Islet of Langerhans (tissue), 1 donor: ENCODE results near the gene SOX15.

Experiments used
- FAIRE-seq: peaks from one replicate; lab custom pipeline; 2011; peaks lifted over from hg19 to GRCh38; lab: Jason Lieb, UNC

Gene SOX15

GRCh38 chr17:7577327-7578199 is 12.3 kb downstream of the SOX15 start:
- FAIRE-seq: no peak

GRCh38 chr17:7576432-7576937 is 13.4 kb downstream of the SOX15 start:
- no peak for FAIRE-seq

- no peak for FAIRE-seq
Measured at GRCh38 chr17:7575959-7576358, 13.9 kb downstream of the SOX15 start.

GRCh38 chr17:7575481-7575883 is 14.4 kb downstream of the SOX15 start:
- no peak for FAIRE-seq

DNA sequence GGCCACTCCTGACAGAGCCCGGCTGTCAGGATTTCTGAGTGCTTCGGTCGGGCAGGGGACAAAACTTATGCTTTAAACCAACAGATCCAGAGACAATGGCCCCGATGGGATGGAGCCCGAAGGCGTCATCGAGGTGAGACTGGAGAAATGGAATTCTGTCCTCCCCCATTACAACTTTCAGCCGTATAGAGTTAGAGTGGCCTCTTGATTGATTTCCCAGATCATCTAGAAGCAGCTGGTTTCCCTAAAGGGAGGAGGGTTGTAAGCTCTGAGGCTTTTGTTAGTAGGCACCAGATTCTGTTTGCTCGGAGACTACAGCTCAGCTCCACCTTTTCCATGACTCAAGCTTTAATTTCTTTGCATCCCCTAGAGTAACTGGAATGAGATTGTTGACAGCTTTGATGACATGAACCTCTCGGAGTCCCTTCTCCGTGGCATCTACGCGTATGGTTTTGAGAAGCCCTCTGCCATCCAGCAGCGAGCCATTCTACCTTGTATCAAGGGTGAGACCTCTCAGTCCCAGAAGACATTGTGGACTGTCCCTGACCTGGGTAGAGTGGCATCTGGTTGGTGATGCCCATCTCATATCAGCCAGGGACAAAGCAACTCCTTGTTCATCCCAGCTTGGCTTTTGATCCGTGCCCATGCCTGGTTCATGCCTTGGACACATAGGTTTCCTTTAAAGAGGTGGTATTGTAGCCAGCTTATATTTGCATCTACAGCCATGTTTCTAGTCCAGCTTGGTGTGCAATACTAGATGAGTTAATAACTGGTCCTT is 15.5 kb downstream of the SOX15 start:
- no peak for FAIRE-seq

GRCh38 chr17:7573324-7574080 is 16.4 kb downstream of the SOX15 start:
- no peak for FAIRE-seq

- no peak for FAIRE-seq
Measured at GRCh38 chr17:7572588-7573323, 17.1 kb downstream of the SOX15 start.

DNA sequence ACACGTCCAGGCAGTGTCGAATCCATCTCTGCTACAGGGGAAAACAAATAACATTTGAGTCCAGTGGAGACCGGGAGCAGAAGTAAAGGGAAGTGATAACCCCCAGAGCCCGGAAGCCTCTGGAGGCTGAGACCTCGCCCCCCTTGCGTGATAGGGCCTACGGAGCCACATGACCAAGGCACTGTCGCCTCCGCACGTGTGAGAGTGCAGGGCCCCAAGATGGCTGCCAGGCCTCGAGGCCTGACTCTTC is 17.6 kb downstream of the SOX15 start:
- FAIRE-seq: peak; percentile 86

DNA sequence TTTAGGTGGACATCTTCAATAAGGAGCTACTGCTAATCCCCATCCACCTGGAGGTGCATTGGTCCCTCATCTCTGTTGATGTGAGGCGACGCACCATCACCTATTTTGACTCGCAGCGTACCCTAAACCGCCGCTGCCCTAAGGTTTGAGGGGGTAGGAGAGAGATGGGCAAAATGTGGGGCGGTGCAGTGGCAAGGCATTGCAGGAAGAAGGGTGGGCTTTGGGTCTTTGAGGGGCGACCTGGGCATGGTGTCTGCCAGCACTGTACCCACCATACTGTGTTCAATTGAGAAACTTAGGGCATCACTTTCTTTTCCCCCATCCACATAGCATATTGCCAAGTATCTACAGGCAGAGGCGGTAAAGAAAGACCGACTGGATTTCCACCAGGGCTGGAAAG is 19.5 kb downstream of the SOX15 start:
- no peak for FAIRE-seq

GRCh38 chr17:7569571-7569970 is 20.3 kb downstream of the SOX15 start:
- no peak for FAIRE-seq

- no peak for FAIRE-seq
Measured at GRCh38 chr17:7563115-7563869, 26.6 kb downstream of the SOX15 start.

DNA sequence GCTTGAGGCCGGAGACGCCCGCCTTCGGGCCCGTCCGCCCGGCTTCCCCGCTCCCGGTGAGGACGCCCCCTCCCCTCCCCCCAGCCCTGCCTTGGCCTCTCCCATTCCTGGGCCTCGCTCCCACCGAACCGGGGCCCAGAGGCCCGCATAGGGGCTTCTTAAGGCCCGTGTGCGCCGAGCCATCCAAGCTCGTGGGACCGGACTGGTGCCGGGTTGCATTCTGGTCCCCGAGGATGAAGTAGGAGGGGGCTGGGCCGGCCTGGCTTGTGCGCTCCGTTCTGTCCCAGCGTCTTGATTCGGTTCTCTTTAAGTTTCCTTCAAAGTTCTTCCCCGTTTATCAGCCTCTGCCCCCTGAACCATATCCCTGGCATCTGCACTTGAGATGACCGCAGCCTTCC is 27.7 kb downstream of the SOX15 start:
- FAIRE-seq: no peak

GRCh38 chr17:7561589-7562207 is 28.2 kb downstream of the SOX15 start, which contains the start of gene SENP3:
Gene SENP3 (plus strand): TSS chr17:7561919. CDS start chr17:7563077, 1,158 bp downstream.
- no peak for FAIRE-seq

DNA sequence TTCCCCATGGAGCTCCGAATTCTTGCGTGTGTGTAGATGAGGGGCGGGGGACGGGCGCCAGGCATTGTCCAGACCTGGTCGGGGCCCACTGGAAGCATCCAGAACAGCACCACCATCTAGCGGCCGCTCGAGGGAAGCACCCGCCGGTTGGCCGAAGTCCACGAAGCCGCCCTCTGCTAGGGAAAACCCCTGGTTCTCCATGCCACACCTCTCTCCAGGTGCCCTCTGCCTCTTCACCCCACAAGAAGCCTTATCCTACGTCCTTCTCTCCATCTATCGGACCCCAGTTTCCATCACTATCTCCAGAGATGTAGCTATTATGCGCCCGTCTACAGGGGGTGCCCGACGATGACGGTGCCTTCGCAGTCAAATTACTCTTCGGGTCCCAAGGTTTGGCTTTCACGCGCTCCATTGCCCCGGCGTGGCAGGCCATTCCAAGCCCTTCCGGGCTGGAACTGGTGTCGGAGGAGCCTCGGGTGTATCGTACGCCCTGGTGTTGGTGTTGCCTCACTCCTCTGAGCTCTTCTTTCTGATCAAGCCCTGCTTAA is 28.8 kb downstream of the SOX15 start:
- no peak for FAIRE-seq

DNA sequence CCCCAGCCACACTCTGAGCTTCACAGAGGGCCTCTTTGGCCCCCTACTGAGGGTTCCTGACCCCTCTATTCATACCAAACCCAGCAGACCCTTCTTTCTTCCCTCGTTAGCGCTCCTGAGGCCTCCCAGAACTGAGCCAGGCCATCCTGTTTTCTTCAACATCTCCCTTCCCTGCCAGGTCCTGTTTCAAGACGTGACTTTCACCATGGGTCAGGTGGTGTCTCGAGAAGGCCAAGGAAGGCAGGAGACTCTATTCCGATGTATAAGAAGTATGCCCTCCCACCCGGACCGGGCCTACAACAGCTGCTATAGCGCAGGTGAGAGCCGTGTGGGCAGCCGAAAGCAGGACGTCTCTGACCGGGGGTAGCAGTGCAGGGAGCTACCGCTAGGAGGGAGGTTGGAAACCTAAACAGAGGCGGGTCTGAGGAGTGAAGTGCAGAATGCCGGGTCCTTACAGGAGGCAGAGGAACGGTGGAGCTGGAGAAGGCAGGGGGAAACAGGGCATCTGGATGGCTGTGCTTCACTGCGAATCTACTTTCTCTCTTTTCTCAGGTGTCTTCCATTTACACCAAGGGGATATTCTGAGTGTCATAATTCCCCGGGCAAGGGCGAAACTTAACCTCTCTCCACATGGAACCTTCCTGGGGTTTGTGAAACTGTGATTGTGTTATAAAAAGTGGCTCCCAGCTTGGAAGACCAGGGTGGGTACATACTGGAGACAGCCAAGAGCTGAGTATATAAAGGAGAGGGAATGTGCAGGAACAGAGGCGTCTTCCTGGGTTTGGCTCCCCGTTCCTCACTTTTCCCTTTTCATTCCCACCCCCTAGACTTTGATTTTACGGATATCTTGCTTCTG is 29.5 kb downstream of the SOX15 start:
- FAIRE-seq: no peak

DNA sequence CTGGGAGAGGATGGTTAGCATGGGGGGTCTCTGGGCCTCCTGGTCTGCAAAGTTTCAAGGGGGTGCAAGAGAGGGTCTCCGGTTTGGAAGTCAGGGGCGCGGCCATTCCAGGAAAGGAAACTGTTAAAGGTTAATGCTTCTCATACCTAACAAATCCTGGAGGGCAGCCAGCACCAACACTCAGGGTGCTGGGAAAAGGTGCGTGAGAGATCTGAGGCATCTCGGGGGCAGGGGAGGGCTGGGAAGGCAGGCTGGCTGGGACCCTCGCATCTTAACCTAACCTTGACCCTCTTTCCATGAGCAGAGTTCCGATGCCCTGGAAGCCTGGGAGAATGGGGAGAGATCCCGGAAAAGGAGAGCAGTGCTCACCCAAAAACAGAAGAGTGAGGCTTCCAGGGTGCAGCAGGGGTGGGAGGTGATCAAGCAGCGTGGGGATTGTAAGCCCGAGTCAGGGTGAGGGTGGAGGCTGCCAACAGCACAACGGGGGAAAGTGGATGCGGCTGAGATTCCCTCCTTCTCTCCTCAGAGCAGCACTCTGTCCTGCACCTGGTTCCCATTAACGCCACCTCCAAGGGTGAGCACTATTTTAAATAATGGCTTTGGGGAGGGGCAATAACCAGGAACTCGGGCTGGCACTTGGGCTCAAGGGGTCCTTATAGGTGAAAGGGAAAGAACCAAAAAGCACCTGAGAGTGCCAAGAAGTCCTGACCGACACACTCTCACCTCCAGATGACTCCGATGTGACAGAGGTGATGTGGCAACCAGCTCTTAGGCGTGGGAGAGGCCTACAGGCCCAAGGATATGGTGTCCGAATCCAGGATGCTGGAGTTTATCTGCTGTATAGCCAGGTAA is 30.3 kb downstream of the SOX15 start:
- FAIRE-seq: no peak

DNA sequence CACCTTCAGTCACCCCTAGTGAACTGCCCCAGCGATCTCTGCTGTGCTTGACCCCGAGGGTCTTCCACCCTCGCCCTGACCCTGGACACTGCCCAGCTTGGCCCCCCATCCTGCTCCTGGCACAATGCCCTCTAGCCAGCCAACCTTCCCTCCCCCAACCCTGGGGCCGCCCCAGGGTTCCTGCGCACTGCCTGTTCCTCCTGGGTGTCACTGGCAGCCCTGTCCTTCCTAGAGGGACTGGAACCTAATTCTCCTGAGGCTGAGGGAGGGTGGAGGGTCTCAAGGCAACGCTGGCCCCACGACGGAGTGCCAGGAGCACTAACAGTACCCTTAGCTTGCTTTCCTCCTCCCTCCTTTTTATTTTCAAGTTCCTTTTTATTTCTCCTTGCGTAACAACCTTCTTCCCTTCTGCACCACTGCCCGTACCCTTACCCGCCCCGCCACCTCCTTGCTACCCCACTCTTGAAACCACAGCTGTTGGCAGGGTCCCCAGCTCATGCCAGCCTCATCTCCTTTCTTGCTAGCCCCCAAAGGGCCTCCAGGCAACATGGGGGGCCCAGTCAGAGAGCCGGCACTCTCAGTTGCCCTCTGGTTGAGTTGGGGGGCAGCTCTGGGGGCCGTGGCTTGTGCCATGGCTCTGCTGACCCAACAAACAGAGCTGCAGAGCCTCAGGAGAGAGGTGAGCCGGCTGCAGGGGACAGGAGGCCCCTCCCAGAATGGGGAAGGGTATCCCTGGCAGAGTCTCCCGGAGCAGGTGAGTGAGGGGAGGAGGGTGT is 31.2 kb downstream of the SOX15 start, which contains the start of gene TNFSF13:
TSS of gene TNFSF13 (plus strand) at position 207 of the 776 bp plus-strand sequence. CDS start at position 497, 290 bp downstream.
- no peak for FAIRE-seq
